Hepatic stellate cell (primary cell): ENCODE results near the gene CELF2.
"Not testable (repeated sequence)": the region's sequence is repeated elsewhere in the genome, so short reads cannot be mapped to it uniquely, and the experiment has no call there.

Experiments used
- DNase-seq: peaks from one replicate; pipeline ENCODE4 v3.0.0; 2011; ENCODE audit warnings: low spot score

Gene CELF2

GRCh38 chr10:11330383-11331045 is 312.8 kb downstream of the CELF2 start:
- DNase-seq = no peak

GRCh38 chr10:11331046-11331577 is 313.4 kb downstream of the CELF2 start:
- no peak for DNase-seq

GRCh38 chr10:11331726-11332125 is 314.1 kb downstream of the CELF2 start:
- DNase-seq = no peak

- DNase-seq = no peak
Observed at GRCh38 chr10:11332846-11333245, 315.2 kb downstream of the CELF2 start.

- DNase-seq = no peak
Observed at GRCh38 chr10:11334436-11334835, 316.8 kb downstream of the CELF2 start.

GRCh38 chr10:11335167-11335652 is 317.5 kb downstream of the CELF2 start:
- DNase-seq = no peak

- no peak for DNase-seq
Observed at GRCh38 chr10:11335881-11336430, 318.3 kb downstream of the CELF2 start.

GRCh38 chr10:11336722-11337162 is 319.1 kb downstream of the CELF2 start:
- no peak for DNase-seq

GRCh38 chr10:11337516-11337915 is 319.8 kb downstream of the CELF2 start:
- DNase-seq = no peak

GRCh38 chr10:11338160-11338844 is 320.6 kb downstream of the CELF2 start:
- DNase-seq = no peak

- DNase-seq = no peak
Observed at GRCh38 chr10:11339013-11339412, 321.3 kb downstream of the CELF2 start.

GRCh38 chr10:11339660-11340059 is 322.0 kb downstream of the CELF2 start:
- no peak for DNase-seq

GRCh38 chr10:11341283-11341960 is 323.8 kb downstream of the CELF2 start:
- DNase-seq = no peak

GRCh38 chr10:11344081-11344480 is 326.4 kb downstream of the CELF2 start:
- DNase-seq = no peak

- no peak for DNase-seq
Observed at GRCh38 chr10:11344550-11344949, 326.9 kb downstream of the CELF2 start.

GRCh38 chr10:11345224-11346054 is 327.8 kb downstream of the CELF2 start:
- no peak for DNase-seq

GRCh38 chr10:11347580-11347979 is 329.9 kb downstream of the CELF2 start:
- not testable (repeated sequence) for DNase-seq

- DNase-seq = no peak
Observed at GRCh38 chr10:11351801-11352200, 334.1 kb downstream of the CELF2 start.

GRCh38 chr10:11353006-11353896 is 335.6 kb downstream of the CELF2 start:
- DNase-seq = no peak

- DNase-seq = no peak
Observed at GRCh38 chr10:11354823-11355222, 337.2 kb downstream of the CELF2 start.
